ENCODE measurements around the gene UBXN11.
A peak's percentile ranks its signal among the peaks of the same experiment; 100 is the strongest.
"Not testable (repeated sequence)": the region's sequence is repeated elsewhere in the genome, so short reads cannot be mapped to it uniquely, and the experiment has no call there.

The UBXN11 gene

GRCh38 chr1:26305667-26306289 is 658 bp downstream of the UBXN11 start:
- DNase-seq, result no peak

DNA sequence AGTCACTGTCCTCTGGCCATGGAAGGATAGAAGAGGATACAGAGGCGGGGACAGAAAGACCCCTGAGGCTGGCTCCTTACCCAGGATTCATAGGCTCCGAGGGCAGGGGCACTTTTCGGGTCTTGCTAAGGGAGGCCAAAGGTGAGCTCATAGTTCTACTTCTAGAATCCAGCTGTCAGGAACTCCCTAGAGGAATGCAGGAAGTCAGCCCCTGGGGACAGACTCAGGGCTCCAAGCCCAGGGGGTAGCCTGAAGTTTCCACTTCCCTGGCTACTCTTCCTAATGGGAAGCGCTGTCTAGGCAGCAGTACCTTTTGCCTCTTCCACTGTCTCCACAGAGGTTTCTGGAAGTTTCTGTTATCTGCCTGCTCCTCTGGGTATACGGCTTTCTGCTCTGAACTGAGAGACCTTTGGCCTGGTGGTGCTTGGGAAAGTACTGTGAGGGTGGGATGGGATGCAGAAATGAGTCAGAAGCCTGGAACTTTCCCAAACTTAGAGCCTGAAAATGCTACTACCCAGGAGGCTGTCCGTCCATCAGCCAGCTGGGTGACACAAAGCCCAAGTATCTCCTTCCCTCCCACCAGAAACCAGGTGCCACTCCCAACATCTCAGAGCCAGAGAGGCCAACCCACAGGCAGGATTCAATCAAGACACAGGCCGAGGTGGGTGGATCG is 3.6 kb downstream of the UBXN11 start:
- DNase-seq, result no peak

DNA sequence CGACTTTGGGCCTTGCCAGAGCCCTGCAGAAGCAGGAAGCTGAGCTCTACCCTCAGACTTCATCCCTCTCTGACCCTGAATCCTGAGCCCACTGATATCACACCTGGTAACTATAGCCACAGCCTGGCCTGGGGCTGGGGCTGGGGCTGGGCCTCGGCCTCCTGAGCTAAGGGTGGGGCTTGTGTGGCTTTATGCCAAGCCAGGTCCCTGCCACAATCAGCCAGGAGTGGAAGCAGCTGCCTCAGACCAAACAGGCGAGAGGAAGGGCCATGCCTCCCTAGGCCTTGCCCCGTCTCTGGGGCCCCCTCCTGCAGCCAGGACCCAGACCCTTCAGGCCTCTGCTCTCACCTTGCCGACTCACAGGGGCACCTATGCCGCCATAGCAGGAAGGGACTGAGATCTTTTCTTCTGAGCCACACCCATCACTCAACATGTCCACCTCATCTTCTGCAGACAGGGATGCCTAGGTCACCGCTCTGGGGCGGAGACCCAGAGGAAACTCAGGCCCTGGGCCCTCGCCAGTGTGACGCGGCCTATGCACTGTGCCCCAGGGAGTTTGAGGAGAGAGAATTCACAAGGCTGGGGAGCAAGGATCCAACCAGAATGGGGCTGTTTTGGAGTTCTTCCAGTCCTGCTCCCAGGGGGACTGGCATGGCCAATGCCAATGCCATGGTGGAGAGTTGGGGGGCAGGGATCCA is 5.7 kb downstream of the UBXN11 start:
- no peak for DNase-seq

- DNase-seq, result no peak
Measured at GRCh38 chr1:26297791-26298124, 8.7 kb downstream of the UBXN11 start.

DNA sequence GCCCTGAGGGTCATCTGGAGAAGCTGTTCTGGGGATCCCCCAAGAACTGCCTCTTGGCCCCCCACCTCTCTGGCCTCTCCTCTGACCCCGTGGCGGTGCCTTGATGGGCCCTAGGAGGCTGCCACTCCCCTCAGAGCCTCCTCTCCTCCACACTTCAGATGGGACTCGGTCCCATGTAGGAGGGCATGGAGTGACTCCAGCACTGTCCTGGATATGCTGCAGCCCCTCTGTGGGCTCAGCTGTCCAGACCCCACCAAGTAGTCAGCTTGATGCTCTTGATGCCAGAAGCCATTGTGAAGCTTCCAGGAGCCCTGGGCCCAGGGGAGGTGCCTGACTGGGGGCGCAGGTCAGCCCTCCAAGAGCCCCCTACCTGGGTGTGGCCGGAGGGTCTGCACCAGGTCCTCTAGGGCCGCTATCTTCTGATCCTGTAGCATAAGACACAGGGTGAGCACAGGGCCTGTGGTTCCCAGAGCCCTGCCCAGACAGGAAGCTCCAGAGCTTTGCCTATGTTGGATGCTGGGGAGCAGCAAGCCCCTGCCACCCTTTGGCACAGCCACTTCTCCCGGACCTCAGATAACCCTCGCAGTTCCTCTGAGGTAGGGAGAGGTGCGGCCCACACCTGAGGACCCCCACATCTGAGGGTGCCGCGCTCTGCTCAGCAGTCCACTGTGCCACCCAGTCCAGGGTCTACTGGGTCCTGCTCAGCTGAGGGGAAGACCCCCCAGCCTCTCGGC is 9.2 kb downstream of the UBXN11 start:
- no peak for DNase-seq

DNA sequence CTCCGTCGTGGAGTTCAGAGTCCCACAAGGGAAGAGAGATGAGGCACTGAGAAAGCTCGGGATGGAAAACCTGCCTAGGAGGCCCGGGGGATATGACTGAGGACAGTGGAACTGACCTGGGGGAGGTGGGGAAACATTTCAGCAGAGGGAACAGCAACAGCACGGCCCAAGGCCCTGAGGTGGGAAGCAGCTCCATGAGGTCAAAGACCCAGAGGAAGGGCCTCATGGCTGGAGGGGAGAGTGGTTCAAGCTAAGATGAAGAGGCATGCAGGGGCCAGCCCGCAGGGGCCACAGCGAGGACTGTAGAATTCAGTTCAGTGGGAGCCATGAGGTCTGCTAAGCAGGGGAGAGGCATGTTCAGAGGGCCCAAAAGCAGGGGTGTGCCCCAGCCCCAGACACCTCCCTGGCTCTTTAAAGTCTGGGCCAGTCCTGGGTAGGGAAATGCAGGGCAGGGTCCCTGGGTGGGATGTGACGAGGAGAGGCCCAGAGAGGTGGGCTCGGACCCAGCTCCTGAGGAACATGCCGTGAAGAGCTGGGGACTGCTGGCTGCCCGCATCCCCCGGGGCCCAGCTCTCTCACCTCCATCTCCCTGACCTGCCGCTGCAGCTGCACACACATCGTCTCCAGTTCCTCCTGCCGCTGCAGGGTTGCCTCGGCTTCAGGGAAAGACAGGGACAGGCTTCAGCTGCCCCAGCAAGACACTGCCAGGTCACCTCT is 9.9 kb downstream of the UBXN11 start:
- DNase-seq, result no peak

DNA sequence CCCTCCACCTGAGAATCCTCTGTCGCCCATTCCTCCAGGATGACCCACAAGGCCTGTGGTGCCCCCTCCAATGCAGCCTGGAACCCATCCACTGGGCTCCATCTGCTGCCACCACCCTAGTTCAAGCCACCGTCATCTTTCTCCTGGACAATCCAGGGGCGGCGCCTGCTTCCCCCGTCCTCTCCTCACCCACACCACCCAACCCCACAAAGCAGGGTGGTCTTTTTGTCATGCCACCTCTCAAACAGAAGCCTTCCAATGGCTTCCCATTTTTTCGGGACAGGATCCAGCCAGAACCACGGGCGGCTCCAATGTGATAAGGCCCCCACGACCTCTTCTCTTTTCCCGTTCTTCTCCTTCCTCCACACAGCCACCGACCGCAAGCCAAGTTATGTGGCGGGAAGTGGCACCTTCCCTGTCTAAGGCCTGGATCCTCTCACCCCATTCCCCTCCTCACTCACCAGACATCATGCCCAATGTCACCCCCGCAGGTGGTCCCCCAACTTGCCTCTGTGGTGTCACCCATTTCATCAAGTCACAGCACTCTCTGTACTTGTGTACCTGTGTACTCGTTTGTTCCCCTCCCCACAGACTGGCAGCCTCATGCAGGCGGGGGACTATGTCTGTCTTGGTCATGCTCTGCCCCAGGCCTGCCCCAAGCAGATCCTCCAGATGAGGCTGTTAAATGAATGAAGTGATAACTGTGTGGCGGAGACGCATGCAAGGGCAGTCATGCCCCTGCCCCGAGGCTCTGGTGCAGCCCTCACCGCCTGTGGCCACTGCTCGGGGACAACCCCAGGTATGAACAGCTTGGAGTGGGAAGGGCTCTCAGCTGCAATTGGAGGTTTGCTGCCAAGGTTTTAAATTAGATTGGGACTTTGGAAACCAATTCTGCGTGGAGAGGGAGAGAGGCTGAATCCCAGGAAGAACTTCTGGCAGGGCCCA is 11.0 kb downstream of the UBXN11 start:
- DNase-seq, result no peak

DNA sequence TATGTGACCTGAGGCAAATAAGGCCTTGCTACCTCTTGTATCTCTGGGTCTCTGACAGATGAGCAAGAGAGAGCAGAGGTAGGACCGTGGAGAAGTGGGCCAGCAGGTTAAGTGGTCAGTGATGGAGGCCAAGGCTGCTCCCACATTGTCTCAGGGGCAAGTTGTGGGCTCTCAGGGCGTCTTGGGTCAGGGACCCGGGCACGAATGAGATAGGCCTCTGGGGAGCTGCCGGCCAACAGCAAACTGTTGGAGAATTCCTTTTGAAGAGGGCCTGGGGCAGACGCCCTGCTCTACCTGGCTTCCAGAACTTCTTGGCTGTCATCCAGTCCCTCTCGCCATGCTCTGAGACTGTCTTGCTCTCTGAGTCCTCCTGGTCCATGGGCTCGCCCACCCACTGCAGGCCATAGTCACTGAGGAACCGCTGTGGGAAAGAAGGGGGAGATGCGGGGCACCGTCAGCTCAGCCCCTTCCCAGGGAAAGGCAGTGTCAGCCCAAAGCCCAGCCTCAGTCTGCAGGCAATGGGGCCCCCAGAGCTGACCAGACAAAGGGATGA is 12.4 kb downstream of the UBXN11 start:
- no peak for DNase-seq

DNA sequence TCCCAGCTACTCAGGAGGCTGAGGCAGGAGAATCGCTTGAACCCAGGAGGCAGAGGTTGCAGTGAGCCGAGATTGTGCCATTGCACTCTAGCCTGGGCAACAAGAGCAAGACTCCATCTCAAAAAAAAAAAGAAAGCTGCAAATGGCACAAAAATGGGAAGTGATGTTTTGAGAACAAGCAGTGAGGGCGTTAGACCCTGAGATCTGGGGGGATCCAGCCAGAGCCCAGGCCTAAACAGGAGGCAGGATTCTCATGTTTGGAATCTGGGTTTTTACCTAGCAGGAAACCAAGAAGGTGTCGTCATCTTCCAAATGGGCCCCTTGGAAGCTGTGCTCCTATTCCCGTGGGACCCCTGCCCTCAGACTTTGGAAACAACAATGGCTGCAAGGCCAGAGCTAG is 13.7 kb downstream of the UBXN11 start:
- not testable (repeated sequence) for DNase-seq

- DNase-seq, result no peak
Measured at GRCh38 chr1:26291939-26292338, 14.5 kb downstream of the UBXN11 start.

GRCh38 chr1:26291433-26291832 is 15.0 kb downstream of the UBXN11 start:
- DNase-seq, result no peak

DNA sequence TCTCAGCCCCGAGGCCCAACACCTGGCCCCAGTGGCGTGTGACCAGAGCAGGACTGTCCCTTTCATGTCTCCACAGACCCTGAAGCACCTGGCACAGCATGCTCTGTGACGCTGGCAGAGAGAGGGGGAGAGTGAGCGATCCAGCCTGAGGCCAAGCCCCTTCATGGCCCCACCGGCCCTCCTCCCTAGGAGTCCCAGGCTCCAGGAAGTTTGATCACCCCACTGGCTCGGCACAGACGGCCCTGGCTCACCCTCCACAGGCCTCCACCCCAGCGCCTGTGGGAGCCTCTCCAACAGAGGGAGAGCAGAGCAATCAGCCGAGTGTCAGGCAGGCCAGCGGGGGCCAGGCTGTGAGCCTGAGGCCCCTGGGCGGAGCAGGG is 15.6 kb downstream of the UBXN11 start:
- no peak for DNase-seq

DNA sequence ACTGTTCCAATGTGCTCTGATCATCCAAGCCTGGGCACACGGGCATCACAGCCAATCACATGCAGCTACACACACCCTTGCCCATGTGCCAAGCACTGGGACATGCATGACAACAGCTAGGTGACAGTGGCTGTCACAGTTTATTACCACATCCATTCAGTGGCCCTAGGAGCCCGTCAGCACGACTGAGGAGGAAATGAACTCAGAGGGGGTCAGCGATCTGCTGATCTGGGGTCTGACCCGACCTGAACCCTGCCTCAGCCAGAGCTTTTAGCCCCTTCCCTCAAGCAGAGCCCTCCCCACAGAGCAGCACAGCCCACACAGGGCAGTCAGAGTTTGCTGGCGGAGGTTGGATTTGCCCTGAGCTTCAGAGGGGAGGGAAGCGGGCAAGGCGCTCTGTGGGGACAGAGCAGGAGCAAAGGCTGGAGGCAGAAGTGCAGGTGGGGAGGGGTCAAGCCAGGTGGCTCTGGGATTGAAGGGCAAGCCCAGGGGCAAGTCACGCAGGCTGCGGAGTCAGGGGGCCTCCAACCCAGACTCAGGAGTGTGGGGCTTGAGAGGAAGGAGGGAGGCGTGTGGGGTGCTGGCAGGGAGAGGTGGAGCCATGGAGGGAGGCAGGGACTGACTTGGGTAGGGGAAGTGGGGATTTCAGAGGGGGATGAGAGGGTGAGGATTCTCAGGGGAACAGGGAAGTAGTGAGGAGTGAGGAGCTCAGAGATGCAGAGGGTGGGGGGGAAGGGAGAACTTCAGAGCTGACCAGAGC is 16.1 kb downstream of the UBXN11 start:
- no peak for DNase-seq

- DNase-seq, result peak in 30 of 58 donors; percentile 14 to 75 (median 38)
Measured at GRCh38 chr1:26289158-26290059, 17.0 kb downstream of the UBXN11 start.

DNA sequence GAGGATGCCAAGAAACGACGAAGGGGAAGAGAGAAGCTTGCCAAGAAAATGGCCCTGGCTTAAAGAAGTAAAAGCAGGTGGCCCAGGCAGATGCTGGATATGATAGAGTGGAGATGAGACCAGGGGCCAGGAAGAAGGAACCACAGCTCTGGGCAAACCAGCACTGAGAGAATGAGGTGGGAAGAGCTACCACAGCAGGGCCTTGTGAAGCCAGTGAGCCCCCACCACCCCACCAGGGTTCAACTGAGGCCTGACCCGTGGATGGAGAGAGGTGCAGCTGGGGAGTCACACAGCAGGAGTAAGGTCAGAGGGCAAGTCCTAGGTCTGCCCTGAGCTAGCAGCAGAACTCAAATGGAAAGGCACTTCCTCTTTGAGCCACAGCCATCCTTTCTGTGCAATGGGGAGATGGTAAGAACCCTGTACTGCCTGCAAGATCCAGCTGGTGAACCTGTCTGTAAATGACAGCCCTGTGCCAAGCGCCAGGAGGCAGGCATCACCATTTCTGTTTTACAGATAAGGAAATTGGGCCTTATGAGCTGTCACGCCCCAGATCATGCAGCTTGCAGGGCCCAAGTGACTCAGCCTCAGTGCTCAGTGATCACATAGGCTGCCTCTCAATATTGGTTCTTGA is 18.0 kb downstream of the UBXN11 start:
- DNase-seq, result peak in 1 of 58 donors; percentile 30

- no peak for DNase-seq
Measured at GRCh38 chr1:26287811-26288210, 18.6 kb downstream of the UBXN11 start.

- DNase-seq, result no peak
Measured at GRCh38 chr1:26287033-26287711, 19.3 kb downstream of the UBXN11 start.
